IMR-90 (cell line): ENCODE measurements around the gene LINGO1. TPM values are rescaled to one million over a fixed set of nuclear protein-coding genes. Genes with fewer than 3 reads are reported as not detected.

Experiments used
- ATAC-seq: fragments of 200-7000 bp; cut with Tn5 transposase; 2 replicates; pipeline ENCODE4 v1.9.1; 2020; ENCODE audit warnings: low read depth, mild to moderate bottlenecking, moderate library complexity
- BruUV-seq: library from RNA; stranded (reverse); fragments of 400-500 nt; replicated peaks from 2 replicates; lab custom pipeline; 2021; lab: Mats Ljungman, UMichigan
- CTCF ChIA-PET: fragments of 300-600 bp; formaldehyde crosslinking; extraction: SDS; loops from one replicate; lab custom pipeline; 2021; ENCODE audit warnings: antibody characterized with exemption; lab: Yijun Ruan, JAX
- POLR2A ChIA-PET: fragments of 300-600 bp; sonication (Branson Sonifier 250); formaldehyde crosslinking; loops from one replicate; lab custom pipeline; 2022; ENCODE audit warnings: antibody characterized with exemption; ENCODE audit not compliant: unreplicated experiment; lab: Charles Lee
- DNase-seq: peaks from one replicate; pipeline ENCODE4 v3.0.0; 2013
- H2AFZ ChIP-seq: replicated peaks from 2 replicates; pipeline ENCODE3; 2013; ENCODE audit warnings: low read length, mild to moderate bottlenecking; ENCODE audit not compliant: poor library complexity
- H2AK5ac ChIP-seq: 2 replicates; pipeline ENCODE4 v1.6.1; 2013; ENCODE audit warnings: low read depth, low read length, inconsistent platforms
- H2AK9ac ChIP-seq: replicated peaks from 2 replicates; pipeline ENCODE3; 2013; ENCODE audit warnings: mild to moderate bottlenecking, low read depth, low read length, moderate library complexity; ENCODE audit not compliant: poor library complexity
- H2BK120ac ChIP-seq: 2 replicates; pipeline ENCODE4 v1.6.1; 2013; ENCODE audit warnings: low read depth, low read length, inconsistent platforms
- H2BK15ac ChIP-seq: 3 replicates; pipeline ENCODE4 v1.6.1; 2013; ENCODE audit warnings: low read depth, low read length, inconsistent platforms
- H2BK20ac ChIP-seq: 2 replicates; pipeline ENCODE4 v1.6.1; 2013; ENCODE audit warnings: low read depth, mild to moderate bottlenecking, inconsistent platforms, low read length, moderate library complexity
- H2BK5ac ChIP-seq: 2 replicates; pipeline ENCODE4 v1.6.1; 2013; ENCODE audit warnings: mild to moderate bottlenecking, low read depth, low read length, inconsistent platforms; ENCODE audit not compliant: poor library complexity, severe bottlenecking
- H3K14ac ChIP-seq: replicated peaks from 2 replicates; pipeline ENCODE4 v1.6.1; 2013; ENCODE audit warnings: low read depth, low read length, inconsistent platforms
- H3K18ac ChIP-seq: 2 replicates; pipeline ENCODE4 v1.6.1; 2013; ENCODE audit warnings: low read depth, low read length, control low read depth
- H3K23ac ChIP-seq: 2 replicates; pipeline ENCODE4 v1.6.1; 2013; ENCODE audit warnings: low read depth, low read length, inconsistent platforms
- H3K27ac ChIP-seq: 2 replicates; pipeline ENCODE4 v1.5.1; 2013; ENCODE audit warnings: mild to moderate bottlenecking, control low read depth, low read length; ENCODE audit not compliant: insufficient read depth
- H3K27me3 ChIP-seq: 2 replicates; pipeline ENCODE4 v1.6.1; 2013; ENCODE audit warnings: low read length; ENCODE audit not compliant: control insufficient read depth, insufficient read depth
- H3K36me3 ChIP-seq: 2 replicates; pipeline ENCODE4 v1.6.1; 2013; ENCODE audit warnings: low read length, mixed read lengths; ENCODE audit not compliant: control insufficient read depth, insufficient read depth
- H3K4ac ChIP-seq: 2 replicates; pipeline ENCODE4 v1.6.1; 2013; ENCODE audit warnings: low read depth, low read length, inconsistent platforms
- H3K4me1 ChIP-seq: 2 replicates; pipeline ENCODE4 v1.6.1; 2013; ENCODE audit warnings: low read length, mixed read lengths; ENCODE audit not compliant: control insufficient read depth, insufficient read depth
- H3K4me2 ChIP-seq: 2 replicates; pipeline ENCODE4 v1.6.1; 2013; ENCODE audit warnings: low read depth, mild to moderate bottlenecking, control low read depth, low read length, moderate library complexity
- H3K4me3 ChIP-seq: 2 replicates; pipeline ENCODE4 v1.5.1; 2013; ENCODE audit warnings: low read depth, mild to moderate bottlenecking, control low read depth, low read length, moderate library complexity; ENCODE audit not compliant: insufficient read depth
- H3K56ac ChIP-seq: 2 replicates; pipeline ENCODE4 v1.6.1; 2013; ENCODE audit warnings: low read length, inconsistent platforms; ENCODE audit not compliant: insufficient read depth; ENCODE audit errors: extremely low read depth
- H3K79me1 ChIP-seq, 2 experiments: 2 replicates each; pipeline ENCODE4 v1.6.1; 2013; ENCODE audit warnings: low read length in 2 of 2, inconsistent platforms in 1 of 2, low read depth in 1 of 2
- H3K9ac ChIP-seq: 2 replicates; pipeline ENCODE4 v1.6.1; 2013; ENCODE audit warnings: low read depth, low read length, control low read depth
- H3K9me1 ChIP-seq: 2 replicates; pipeline ENCODE4 v1.6.1; 2013; ENCODE audit warnings: low read length, inconsistent platforms; ENCODE audit not compliant: insufficient read depth
- H3K9me3 ChIP-seq: 2 replicates; pipeline ENCODE4 v1.6.1; 2013; ENCODE audit warnings: low read length; ENCODE audit not compliant: control insufficient read depth, insufficient read depth
- H4K20me1 ChIP-seq: 2 replicates; pipeline ENCODE4 v1.6.1; 2013; ENCODE audit warnings: low read length, inconsistent platforms; ENCODE audit not compliant: insufficient read depth
- H4K5ac ChIP-seq: 2 replicates; pipeline ENCODE4 v1.6.1; 2013; ENCODE audit warnings: mild to moderate bottlenecking, low read depth, low read length, control low read depth
- H4K8ac ChIP-seq, 2 experiments: 2 replicates each; pipeline ENCODE4 v1.6.1; 2013; ENCODE audit warnings: low read depth in 2 of 2, low read length in 2 of 2, control low read depth in 1 of 2, inconsistent platforms in 1 of 2
- H4K91ac ChIP-seq: 2 replicates; pipeline ENCODE4 v1.6.1; 2013; ENCODE audit warnings: low read depth, low read length, inconsistent platforms; ENCODE audit not compliant: insufficient read depth
- CEBPB ChIP-seq: IDR thresholded peaks from 2 replicates; pipeline ENCODE4 v1.6.1; 2012; ENCODE audit warnings: low read depth, low read length, improper control_type of control experiment
- CHD1 ChIP-seq: IDR thresholded peaks from 2 replicates; pipeline ENCODE4 v1.6.1; 2012; ENCODE audit warnings: low read depth, low read length, improper control_type of control experiment
- MAFK ChIP-seq: IDR thresholded peaks from 2 replicates; pipeline ENCODE4 v1.6.1; 2012; ENCODE audit warnings: low read depth, low read length, improper control_type of control experiment
- NFE2L2 ChIP-seq: fragments of 150-350 bp; IDR thresholded peaks from 2 replicates; pipeline ENCODE4 v1.6.1; 2016; ENCODE audit warnings: low read depth, mild to moderate bottlenecking, low read length
- RAD21 ChIP-seq: IDR thresholded peaks from 2 replicates; pipeline ENCODE4 v1.6.1; 2012; ENCODE audit warnings: low read length, improper control_type of control experiment
- SMC3 ChIP-seq: fragments of 150-350 bp; IDR thresholded peaks from 2 replicates; pipeline ENCODE4 v1.6.1; 2016; ENCODE audit warnings: low read depth, mild to moderate bottlenecking, antibody characterized with exemption, low read length, moderate library complexity
- WGBS, 2 experiments: methylation state at CpG; one replicate each; pipeline versions ENCODE4 v1.1.5 to v1.1.7; 2013; ENCODE audit warnings: missing lambda C conversion rate in 2 of 2; ENCODE audit not compliant: insufficient read length in 1 of 2; ENCODE audit errors: extremely low coverage in 2 of 2; 5-methylcytosine and 5-hydroxymethylcytosine counted together
- dilution Hi-C: fragments of 300-500 bp; cut with HindIII; formaldehyde crosslinking; loops from one replicate; pipeline ENCODE4 v1.14.3; 2018; ENCODE audit warnings: low sequenced_read_pairs; ENCODE audit not compliant: unreplicated experiment
- in situ Hi-C: fragments of 300-500 bp; cut with MboI; formaldehyde crosslinking; loops from 3 replicates; pipeline ENCODE4 v1.14.3; 2019; ENCODE audit warnings: low sequenced_read_pairs, inconsistent platforms, mixed read lengths
- intact Hi-C: fragments of 100-400 bp; cut with micrococcal nuclease; formaldehyde crosslinking; loops from 2 replicates; pipeline ENCODE4 v1.10.0; 2022
- polyA plus RNA-seq, 3 experiments: library from polyadenylated mRNA; depleted of rRNA; stranded (reverse); fragments of >200 nt; gene quantifications; 2 replicates each; pipeline ENCODE4 v1.2.3, GENCODE V29; 2012; ENCODE audit warnings: low replicate concordance in 1 of 3
- total RNA-seq: library from RNA; depleted of rRNA; stranded (reverse); fragments of >200 nt; gene quantifications from 2 replicates; pipeline ENCODE4 v1.2.3, GENCODE V29; 2012

Gene LINGO1
- total and polyA plus RNA-seq, 2 of the 4 experiments (the other 2 are of a cell fraction): 0.05 TPM; not detected in 1

DNA sequence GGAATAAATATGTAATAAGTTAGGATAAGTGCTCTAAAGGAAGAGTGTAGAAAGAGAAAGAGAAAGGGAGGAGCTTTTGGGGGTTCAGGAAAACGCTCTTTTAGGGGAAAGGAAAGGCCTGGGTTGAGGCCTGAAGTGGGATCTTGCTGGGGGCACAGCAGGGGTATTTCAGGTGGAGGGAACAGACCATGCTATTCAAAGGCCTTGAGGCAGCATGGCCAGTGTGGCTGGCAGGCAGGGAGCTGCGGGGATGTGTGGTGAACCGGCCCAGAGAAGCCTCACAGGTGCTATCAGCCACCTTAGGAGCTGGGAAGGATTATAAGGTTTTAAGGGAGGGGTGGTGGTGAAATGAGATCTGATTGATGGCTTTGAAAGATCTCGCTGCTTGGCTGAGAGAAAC lies 66.6 kb downstream of the LINGO1 start:
- no peak overlapping the region for H2BK120ac ChIP-seq
- POLR2A ChIA-PET: no interaction called here
- H3K9me3 ChIP-seq: no peaks in the 10 kb centered on the region
- no peak overlapping the region for H4K8ac ChIP-seq
- H4K5ac ChIP-seq: no peak overlapping the region
- ATAC-seq (no peak), DNase-seq (no peak)
- H4K91ac ChIP-seq: no peak overlapping the region
- no peak overlapping the region for H3K27ac ChIP-seq
- no peak overlapping the region for H3K18ac ChIP-seq
- H2BK20ac ChIP-seq: no peak overlapping the region
- no peak overlapping the region for H3K4me2 ChIP-seq
- intact Hi-C loops (no loop called here), dilution Hi-C loops (no loop called here), in situ Hi-C loops (no loop called here)
- H3K4ac ChIP-seq: no peak overlapping the region
- peaks cover 6% of the 10 kb centered on the region; the same call in 1 of the 2 replicates for H3K4me1 ChIP-seq
- no peak for TF ChIP-seq SMC3
- no peak for TF ChIP-seq CEBPB
- TF ChIP-seq MAFK: no peak
- TF ChIP-seq NFE2L2: no peak
- TF ChIP-seq CHD1: no peak
- no peak for TF ChIP-seq RAD21
- peaks cover 31% of the 10 kb centered on the region for H3K27me3 ChIP-seq
- H2AK5ac ChIP-seq: no peak overlapping the region
- H2BK5ac ChIP-seq: no peak overlapping the region
- H2AFZ ChIP-seq: no peak overlapping the region
- H4K20me1 ChIP-seq: no peaks in the 10 kb centered on the region
- no peaks in the 10 kb centered on the region for H3K36me3 ChIP-seq
- H3K9ac ChIP-seq: no peak overlapping the region
- BruUV-seq: no TSS peak
- no peaks in the 10 kb centered on the region for H3K79me1 ChIP-seq
- no peak overlapping the region for H2AK9ac ChIP-seq
- CTCF ChIA-PET: no interaction called here
- no peak overlapping the region for H3K14ac ChIP-seq
- H3K23ac ChIP-seq: no peak overlapping the region
- H2BK15ac ChIP-seq: no peak overlapping the region
- no peaks in the 10 kb centered on the region for H3K9me1 ChIP-seq
- H3K4me3 ChIP-seq: no peak overlapping the region
- 72% methylated on average over 3 of the region's 4 CpGs; no CpG with 5 or more reads in 1 of the 2 experiments for WGBS, 2 experiments
- no peak overlapping the region for H3K56ac ChIP-seq
